IPS-20b (cell line): ENCODE data around the gene CHMP2B.
"Not testable (repeated sequence)": the region's sequence is repeated elsewhere in the genome, so short reads cannot be mapped to it uniquely, and the experiment has no call there.

Experiments
- H3K27ac ChIP-seq: one replicate; pipeline ENCODE4 v1.5.1; 2013; ENCODE audit warnings: low read length
- H3K27me3 ChIP-seq: 2 replicates; pipeline ENCODE4 v1.6.1; 2013; ENCODE audit warnings: mild to moderate bottlenecking, low read length, inconsistent platforms; ENCODE audit not compliant: insufficient read depth
- H3K36me3 ChIP-seq: 2 replicates; pipeline ENCODE4 v1.6.1; 2013; ENCODE audit warnings: low read depth, mild to moderate bottlenecking, inconsistent platforms, low read length, moderate library complexity; ENCODE audit not compliant: insufficient read depth
- H3K4me1 ChIP-seq: 2 replicates; pipeline ENCODE4 v1.6.1; 2013; ENCODE audit warnings: mild to moderate bottlenecking, control low read depth, inconsistent platforms, low read length, moderate library complexity; ENCODE audit not compliant: insufficient read depth
- H3K4me3 ChIP-seq: 2 replicates; pipeline ENCODE4 v1.5.1; 2013; ENCODE audit warnings: mild to moderate bottlenecking, low read length, inconsistent platforms
- H3K9ac ChIP-seq: 2 replicates; pipeline ENCODE4 v1.6.1; 2013; ENCODE audit warnings: low read depth, mild to moderate bottlenecking, inconsistent platforms, low read length, moderate library complexity
- H3K9me3 ChIP-seq: 2 replicates; pipeline ENCODE4 v1.6.1; 2013; ENCODE audit warnings: mild to moderate bottlenecking, low read depth, low read length, inconsistent platforms; ENCODE audit not compliant: insufficient read depth

CHMP2B gene

GRCh38 chr3:87233805-87234204, 6.7 kb downstream of the CHMP2B start:
- Histone ChIP-seq H3K36me3 (no peaks in the 10 kb centered on the region), H3K27ac (no peak overlapping the region), H3K9me3 (no peaks in the 10 kb centered on the region), H3K27me3 (no peaks in the 10 kb centered on the region), H3K4me1 (peaks cover 14% of the 10 kb centered on the region; the same call in 1 of the 2 replicates), H3K4me3 (no peak overlapping the region), H3K9ac (no peak overlapping the region)

DNA sequence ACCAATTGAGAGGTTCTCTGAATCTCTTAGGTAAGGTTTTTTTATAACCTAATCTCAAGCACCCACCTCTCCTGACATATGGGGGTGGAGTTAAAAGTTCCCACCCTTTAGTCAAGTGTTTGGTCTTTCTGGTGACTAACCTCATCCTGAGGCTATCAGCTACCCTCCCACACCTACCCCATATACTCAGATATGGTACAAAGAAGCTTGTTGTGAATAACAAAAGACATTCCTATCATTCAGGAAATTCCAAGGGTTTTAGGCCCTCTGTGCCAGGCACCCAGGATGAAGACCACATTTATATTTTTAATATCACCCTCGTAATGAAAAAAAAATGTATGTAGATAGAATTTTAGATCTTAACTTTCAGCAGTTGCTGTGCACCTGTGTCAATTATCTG, 9.0 kb downstream of the CHMP2B start:
- Histone ChIP-seq H3K4me1 (peaks cover 14% of the 10 kb centered on the region; the same call in 1 of the 2 replicates), H3K27ac (no peak overlapping the region), H3K4me3 (no peak overlapping the region), H3K36me3 (peaks cover 5% of the 10 kb centered on the region; the same call in 1 of the 2 replicates), H3K27me3 (no peaks in the 10 kb centered on the region), H3K9ac (no peak overlapping the region), H3K9me3 (no peaks in the 10 kb centered on the region)

DNA sequence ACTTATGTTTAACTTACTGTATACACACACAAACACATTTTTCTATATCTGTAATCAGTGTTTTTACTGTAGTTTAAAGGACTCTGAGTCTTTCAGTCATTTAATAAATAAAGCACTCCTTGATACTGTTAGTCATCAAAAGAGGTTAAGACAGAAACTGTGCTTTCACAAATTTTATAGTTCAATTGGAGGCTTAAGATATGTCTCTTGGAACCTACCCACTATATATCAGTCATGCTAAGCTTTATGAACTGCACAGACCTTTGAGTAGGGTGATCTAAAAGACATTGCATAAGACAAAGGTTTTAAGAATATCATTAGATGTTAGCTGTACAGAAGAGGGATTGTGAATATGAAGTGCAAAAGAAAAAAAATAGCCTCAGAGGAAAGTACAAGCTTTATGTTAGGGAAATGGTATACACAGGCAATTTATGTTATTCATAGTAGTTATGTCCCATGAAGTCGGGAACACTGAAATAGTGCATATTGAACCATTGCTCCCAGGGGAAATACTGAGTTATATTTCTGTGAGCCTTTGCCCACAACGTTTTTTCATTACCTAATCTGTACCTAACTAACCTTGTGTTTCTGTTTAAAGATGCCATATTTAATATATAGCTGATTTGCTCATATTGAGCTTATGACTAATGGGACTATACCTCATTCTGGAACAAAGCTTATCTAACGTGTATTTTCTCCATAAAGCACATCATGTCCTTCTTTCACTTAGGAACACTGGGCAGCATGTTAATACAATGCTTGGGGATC, 19.7 kb downstream of the CHMP2B start:
- H3K36me3 ChIP-seq = peaks cover 48% of the 10 kb centered on the region
- no peaks in the 10 kb centered on the region for H3K4me1 ChIP-seq
- H3K27me3 ChIP-seq = no peaks in the 10 kb centered on the region
- no peak overlapping the region for H3K9ac ChIP-seq
- no peak overlapping the region for H3K4me3 ChIP-seq
- H3K27ac ChIP-seq = no peak overlapping the region
- no peaks in the 10 kb centered on the region for H3K9me3 ChIP-seq

- Histone ChIP-seq H3K36me3 (peaks cover 48% of the 10 kb centered on the region), H3K4me3 (no peak overlapping the region), H3K27ac (no peak overlapping the region), H3K4me1 (no peaks in the 10 kb centered on the region), H3K9me3 (no peaks in the 10 kb centered on the region), H3K27me3 (no peaks in the 10 kb centered on the region), H3K9ac (no peak overlapping the region)
Observed at GRCh38 chr3:87247430-87247773, 20.3 kb downstream of the CHMP2B start.

GRCh38 chr3:87248231-87248630, 21.1 kb downstream of the CHMP2B start:
- H3K36me3 ChIP-seq = peaks cover 51% of the 10 kb centered on the region
- H3K4me1 ChIP-seq, H3K27ac ChIP-seq, H3K9ac ChIP-seq, H3K9me3 ChIP-seq, H3K4me3 ChIP-seq, H3K27me3 ChIP-seq: not testable (repeated sequence)

DNA sequence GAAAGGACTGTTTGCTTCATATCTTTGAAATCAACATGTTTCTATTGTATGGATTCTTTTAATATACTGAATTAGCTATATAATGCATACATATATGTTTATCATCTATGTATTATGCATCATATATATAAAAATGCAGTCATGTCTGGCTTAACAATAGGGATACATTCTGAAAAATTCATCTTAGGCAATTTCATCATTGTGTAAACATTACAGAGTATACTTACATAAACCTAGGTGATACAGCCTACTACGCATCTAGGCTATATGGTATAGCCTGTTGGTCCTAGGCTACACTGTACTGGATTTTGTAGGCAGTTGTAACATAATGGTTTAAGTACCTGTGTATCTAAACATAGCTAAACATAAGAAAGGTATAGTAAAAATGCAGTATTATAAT, 21.7 kb downstream of the CHMP2B start:
- H3K4me1 ChIP-seq = no peaks in the 10 kb centered on the region
- no peak overlapping the region for H3K27ac ChIP-seq
- no peaks in the 10 kb centered on the region for H3K9me3 ChIP-seq
- no peak overlapping the region for H3K9ac ChIP-seq
- peaks cover 57% of the 10 kb centered on the region for H3K36me3 ChIP-seq
- H3K4me3 ChIP-seq = no peak overlapping the region
- no peaks in the 10 kb centered on the region for H3K27me3 ChIP-seq

DNA sequence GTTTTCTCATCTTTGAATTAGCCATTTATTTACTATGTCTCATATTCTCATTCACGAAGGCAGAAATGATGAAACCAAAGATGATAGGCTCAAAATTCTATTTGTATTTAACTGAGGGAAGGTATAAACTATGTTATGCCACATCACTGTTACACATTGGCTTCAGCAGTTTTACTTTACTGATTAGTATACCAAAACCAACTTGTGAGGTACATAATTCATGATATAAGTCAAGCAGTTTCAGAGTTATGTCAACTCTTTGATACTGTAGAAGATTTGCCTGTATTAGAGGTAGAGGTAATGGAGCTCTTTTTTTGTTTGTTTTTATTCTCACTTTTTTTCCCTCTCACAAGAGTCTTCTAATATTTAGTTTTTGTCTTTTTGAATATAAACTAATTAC, 22.9 kb downstream of the CHMP2B start:
- no peaks in the 10 kb centered on the region for H3K9me3 ChIP-seq
- no peak overlapping the region for H3K4me3 ChIP-seq
- no peaks in the 10 kb centered on the region for H3K27me3 ChIP-seq
- H3K4me1 ChIP-seq = no peaks in the 10 kb centered on the region
- H3K9ac ChIP-seq = no peak overlapping the region
- H3K36me3 ChIP-seq = peaks cover 67% of the 10 kb centered on the region
- no peak overlapping the region for H3K27ac ChIP-seq

GRCh38 chr3:87260270-87260669, 33.2 kb downstream of the CHMP2B start:
- Histone ChIP-seq H3K36me3 (no peaks in the 10 kb centered on the region), H3K9ac (no peak overlapping the region), H3K4me1 (no peaks in the 10 kb centered on the region), H3K27me3 (no peaks in the 10 kb centered on the region), H3K4me3 (no peak overlapping the region), H3K9me3 (no peaks in the 10 kb centered on the region), H3K27ac (no peak overlapping the region)

GRCh38 chr3:87261925-87262324, 34.8 kb downstream of the CHMP2B start:
- no peak overlapping the region for H3K4me3 ChIP-seq
- H3K27ac ChIP-seq = no peak overlapping the region
- H3K4me1 ChIP-seq = no peaks in the 10 kb centered on the region
- H3K9me3 ChIP-seq = no peaks in the 10 kb centered on the region
- H3K9ac ChIP-seq = no peak overlapping the region
- no peaks in the 10 kb centered on the region for H3K36me3 ChIP-seq
- H3K27me3 ChIP-seq = no peaks in the 10 kb centered on the region

- no peak overlapping the region for H3K4me3 ChIP-seq
- H3K9me3 ChIP-seq = no peaks in the 10 kb centered on the region
- no peak overlapping the region for H3K9ac ChIP-seq
- H3K4me1 ChIP-seq = no peaks in the 10 kb centered on the region
- no peaks in the 10 kb centered on the region for H3K27me3 ChIP-seq
- H3K36me3 ChIP-seq = no peaks in the 10 kb centered on the region
- no peak overlapping the region for H3K27ac ChIP-seq
Observed at GRCh38 chr3:87267953-87268645, 41.0 kb downstream of the CHMP2B start.

DNA sequence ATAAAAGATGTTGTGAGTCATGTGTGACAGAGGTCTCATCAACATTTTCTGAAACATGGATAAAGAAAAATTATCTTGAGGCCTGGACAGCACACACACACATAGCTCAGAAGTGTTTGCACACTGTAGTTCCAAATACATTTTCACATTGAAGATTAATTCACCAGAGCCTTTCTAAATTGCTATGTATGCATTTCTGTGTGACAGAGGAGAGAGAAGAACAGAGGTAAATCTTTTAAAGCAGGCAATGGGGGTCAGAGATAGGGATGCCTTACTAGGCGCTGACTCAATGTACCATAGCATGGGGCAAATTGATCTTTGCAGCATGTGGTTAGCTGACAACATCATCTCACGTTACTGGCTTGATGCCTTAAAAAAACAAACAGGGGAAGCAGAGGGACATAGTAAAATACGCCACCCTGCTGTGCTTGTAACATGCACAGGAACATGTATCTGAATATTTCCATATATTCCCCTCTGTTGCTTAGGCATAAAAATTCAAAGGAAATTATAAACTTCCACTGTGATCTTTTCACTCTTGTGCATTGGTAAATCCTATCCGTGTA, 41.6 kb downstream of the CHMP2B start:
- Histone ChIP-seq H3K36me3 (no peaks in the 10 kb centered on the region), H3K27ac (no peak overlapping the region), H3K9me3 (no peaks in the 10 kb centered on the region), H3K4me3 (no peak overlapping the region), H3K27me3 (no peaks in the 10 kb centered on the region), H3K9ac (no peak overlapping the region), H3K4me1 (no peaks in the 10 kb centered on the region)

- Histone ChIP-seq H3K27ac (no peak overlapping the region), H3K27me3 (no peaks in the 10 kb centered on the region), H3K36me3 (no peaks in the 10 kb centered on the region), H3K9me3 (no peaks in the 10 kb centered on the region), H3K4me3 (no peak overlapping the region), H3K4me1 (no peaks in the 10 kb centered on the region), H3K9ac (no peak overlapping the region)
Observed at GRCh38 chr3:87269723-87270122, 42.6 kb downstream of the CHMP2B start.
